ENCODE results near the gene HIF3A. TPM values are rescaled to one million over a fixed set of nuclear protein-coding genes. Genes with fewer than 3 reads are reported as not detected.

Gene HIF3A
- total and polyA plus RNA-seq, 2 donors (not counting 1 experiment from before 2014, with no cell fraction given): 0.12 to 1.5 TPM

- Histone ChIP-seq H3K4me1 (ENCODE audit: control insufficient read depth, extremely low read depth, insufficient read depth, low read length) (peaks cover 7% of the 10 kb centered on the region), H3K9me3 (ENCODE audit: control insufficient read depth, insufficient read depth, low read depth, low read length) (no peaks in the 10 kb centered on the region), H3K79me2 (ENCODE audit: control insufficient read depth, insufficient read depth, low read length) (no peaks in the 10 kb centered on the region), H3K27me3 (ENCODE audit: control insufficient read depth, insufficient read depth, low read length) (no peaks in the 10 kb centered on the region), H2AFZ (ENCODE audit: low read length) (peak overlapping the region; percentile 33), H3K4me2 (ENCODE audit: extremely low read depth, insufficient read depth, low read length) (peak overlapping the region; percentile 51), H3K9ac (ENCODE audit: insufficient read depth, low read length) (no peak overlapping the region), H4K20me1 (ENCODE audit: control insufficient read depth, extremely low read depth, insufficient read depth, low read length) (no peaks in the 10 kb centered on the region), H3K27ac (ENCODE audit: insufficient read depth, low read length) (peak overlapping the region; percentile 71), H3K4me3 (replicated peaks in 1 of 4; ENCODE audit: control extremely low read depth in 1 of 4, insufficient read depth in 1 of 4, low read depth in 3 of 4, low read length in 4 of 4) (no peak overlapping the region), H3K36me3 (ENCODE audit: control insufficient read depth, insufficient read depth, low read length) (no peaks in the 10 kb centered on the region)
- DNase-seq (ENCODE audit: low read depth in 2 of 2): peak; percentile 90 to 91
- no peak for TF ChIP-seq EZH2 (IDR thresholded peaks at IDR 0.05; ENCODE audit: low read length, missing control alignments)
- TF ChIP-seq, protein P1, sequence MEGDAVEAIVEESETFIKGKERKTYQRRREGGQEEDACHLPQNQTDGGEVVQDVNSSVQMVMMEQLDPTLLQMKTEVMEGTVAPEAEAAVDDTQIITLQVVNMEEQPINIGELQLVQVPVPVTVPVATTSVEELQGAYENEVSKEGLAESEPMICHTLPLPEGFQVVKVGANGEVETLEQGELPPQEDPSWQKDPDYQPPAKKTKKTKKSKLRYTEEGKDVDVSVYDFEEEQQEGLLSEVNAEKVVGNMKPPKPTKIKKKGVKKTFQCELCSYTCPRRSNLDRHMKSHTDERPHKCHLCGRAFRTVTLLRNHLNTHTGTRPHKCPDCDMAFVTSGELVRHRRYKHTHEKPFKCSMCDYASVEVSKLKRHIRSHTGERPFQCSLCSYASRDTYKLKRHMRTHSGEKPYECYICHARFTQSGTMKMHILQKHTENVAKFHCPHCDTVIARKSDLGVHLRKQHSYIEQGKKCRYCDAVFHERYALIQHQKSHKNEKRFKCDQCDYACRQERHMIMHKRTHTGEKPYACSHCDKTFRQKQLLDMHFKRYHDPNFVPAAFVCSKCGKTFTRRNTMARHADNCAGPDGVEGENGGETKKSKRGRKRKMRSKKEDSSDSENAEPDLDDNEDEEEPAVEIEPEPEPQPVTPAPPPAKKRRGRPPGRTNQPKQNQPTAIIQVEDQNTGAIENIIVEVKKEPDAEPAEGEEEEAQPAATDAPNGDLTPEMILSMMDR (conservative IDR thresholded peaks at IDR 0.05 in 1 of 2, IDR thresholded peaks at IDR 0.05 in 1 of 2; ENCODE audit: low read depth in 1 of 2, low read length in 2 of 2): no peak
These were observed 7.8 kb upstream of the HIF3A start for GRCh38 chr19:46288896-46289588.

- Histone ChIP-seq H3K9ac (ENCODE audit: insufficient read depth, low read length) (no peak overlapping the region), H2AFZ (ENCODE audit: low read length) (no peak overlapping the region), H3K27me3 (ENCODE audit: control insufficient read depth, insufficient read depth, low read length) (no peaks in the 10 kb centered on the region), H3K4me2 (ENCODE audit: extremely low read depth, insufficient read depth, low read length) (no peak overlapping the region), H3K9me3 (ENCODE audit: control insufficient read depth, insufficient read depth, low read depth, low read length) (no peaks in the 10 kb centered on the region), H3K36me3 (ENCODE audit: control insufficient read depth, insufficient read depth, low read length) (no peaks in the 10 kb centered on the region), H3K79me2 (ENCODE audit: control insufficient read depth, insufficient read depth, low read length) (no peaks in the 10 kb centered on the region), H3K4me1 (ENCODE audit: control insufficient read depth, extremely low read depth, insufficient read depth, low read length) (peaks cover 7% of the 10 kb centered on the region), H3K4me3 (replicated peaks in 1 of 4; ENCODE audit: control extremely low read depth in 1 of 4, insufficient read depth in 1 of 4, low read depth in 3 of 4, low read length in 4 of 4) (no peak overlapping the region), H3K27ac (ENCODE audit: insufficient read depth, low read length) (peak overlapping the region; percentile 25), H4K20me1 (ENCODE audit: control insufficient read depth, extremely low read depth, insufficient read depth, low read length) (no peaks in the 10 kb centered on the region)
- DNase-seq (ENCODE audit: low read depth in 2 of 2): no peak
- no peak for TF ChIP-seq EZH2 (IDR thresholded peaks at IDR 0.05; ENCODE audit: low read length, missing control alignments)
- TF ChIP-seq, protein P1 (conservative IDR thresholded peaks at IDR 0.05 in 1 of 2, IDR thresholded peaks at IDR 0.05 in 1 of 2; ENCODE audit: low read depth in 1 of 2, low read length in 2 of 2): no peak
These were observed 6.9 kb upstream of the HIF3A start for GRCh38 chr19:46289724-46290619.

- H3K9ac ChIP-seq (ENCODE audit: insufficient read depth, low read length): no peak overlapping the region
- peaks cover 4% of the 10 kb centered on the region for H3K27me3 ChIP-seq (ENCODE audit: control insufficient read depth, insufficient read depth, low read length)
- no peak for DNase-seq (ENCODE audit: low read depth in 2 of 2)
- H4K20me1 ChIP-seq (ENCODE audit: control insufficient read depth, extremely low read depth, insufficient read depth, low read length): no peaks in the 10 kb centered on the region
- no peaks in the 10 kb centered on the region for H3K79me2 ChIP-seq (ENCODE audit: control insufficient read depth, insufficient read depth, low read length)
- no peaks in the 10 kb centered on the region for H3K9me3 ChIP-seq (ENCODE audit: control insufficient read depth, insufficient read depth, low read depth, low read length)
- H3K36me3 ChIP-seq (ENCODE audit: control insufficient read depth, insufficient read depth, low read length): no peaks in the 10 kb centered on the region
- no peak overlapping the region for H3K27ac ChIP-seq (ENCODE audit: insufficient read depth, low read length)
- peaks cover 7% of the 10 kb centered on the region for H3K4me1 ChIP-seq (ENCODE audit: control insufficient read depth, extremely low read depth, insufficient read depth, low read length)
- no peak for TF ChIP-seq EZH2 (IDR thresholded peaks at IDR 0.05; ENCODE audit: low read length, missing control alignments)
- TF ChIP-seq, protein P1 (conservative IDR thresholded peaks at IDR 0.05 in 1 of 2, IDR thresholded peaks at IDR 0.05 in 1 of 2; ENCODE audit: low read depth in 1 of 2, low read length in 2 of 2): no peak
- no peak overlapping the region for H2AFZ ChIP-seq (ENCODE audit: low read length)
- H3K4me2 ChIP-seq (ENCODE audit: extremely low read depth, insufficient read depth, low read length): no peak overlapping the region
- H3K4me3 ChIP-seq (replicated peaks in 1 of 4; ENCODE audit: control extremely low read depth in 1 of 4, insufficient read depth in 1 of 4, low read depth in 3 of 4, low read length in 4 of 4): no peak overlapping the region
These were observed 5.0 kb upstream of the HIF3A start for GRCh38 chr19:46291829-46292228.

Data from fibroblast of lung (primary cell).